Glutamatergic neuron (in vitro differentiated cells): Measurements from ENCODE around the gene LAMP2. TPM values are rescaled to one million over a fixed set of nuclear protein-coding genes. Genes with fewer than 3 reads are reported as not detected.
A peak's percentile ranks its signal among the peaks of the same experiment; 100 is the strongest.
"Not testable (repeated sequence)": the region's sequence is repeated elsewhere in the genome, so short reads cannot be mapped to it uniquely, and the experiment has no call there.

Source experiments
- DNase-seq: peaks from one replicate; pipeline ENCODE4 v3.0.0; 2022
- H3K27ac Mint-ChIP-seq: one replicate; pipeline ENCODE4 v1.8.0; 2020; ENCODE audit warnings: mild to moderate bottlenecking, mixed read lengths, inconsistent platforms; ENCODE audit not compliant: unreplicated experiment
- H3K27me3 Mint-ChIP-seq: one replicate; pipeline ENCODE4 v1.8.0; 2020; ENCODE audit warnings: mild to moderate bottlenecking, moderate library complexity, mixed read lengths, inconsistent platforms; ENCODE audit not compliant: unreplicated experiment
- H3K36me3 Mint-ChIP-seq: one replicate; pipeline ENCODE4 v1.8.0; 2020; ENCODE audit warnings: mild to moderate bottlenecking, mixed read lengths, inconsistent platforms; ENCODE audit not compliant: unreplicated experiment
- H3K4me1 Mint-ChIP-seq: one replicate; pipeline ENCODE4 v1.8.0; 2020; ENCODE audit warnings: mild to moderate bottlenecking, low read depth, mixed read lengths, inconsistent platforms; ENCODE audit not compliant: unreplicated experiment
- H3K4me3 Mint-ChIP-seq: one replicate; pipeline ENCODE4 v1.8.0; 2020; ENCODE audit warnings: mild to moderate bottlenecking, mixed read lengths, inconsistent platforms; ENCODE audit not compliant: unreplicated experiment
- H3K9me3 Mint-ChIP-seq: one replicate; pipeline ENCODE4 v1.8.0; 2020; ENCODE audit warnings: mild to moderate bottlenecking, moderate library complexity, mixed read lengths, inconsistent platforms; ENCODE audit not compliant: unreplicated experiment
- CTCF ChIP-seq: fragments of 200-600 bp; sonication (generic); IDR thresholded peaks from one replicate; pipeline ENCODE4 v1.5.0; 2021; ENCODE audit not compliant: partially characterized antibody, unreplicated experiment
- total RNA-seq: library from RNA; stranded (reverse); fragmentation: NEBNext Ultra II Directional; extraction: Animal tissue kit (Norgen Biotek cat#: 25700); gene quantifications from one replicate; pipeline ENCODE4 v1.2.1, GENCODE V29; 2021; ENCODE audit not compliant: unreplicated experiment

LAMP2 gene
- total RNA-seq, 1 donor from 2014 or later, result 48.9 TPM

GRCh38 chrX:120485315-120485637 is 16.2 kb upstream of the LAMP2 start:
- DNase-seq, result no peak
- Mint-ChIP-seq H3K9me3 (peaks cover 2% of the 10 kb centered on the region), H3K27me3 (no peaks in the 10 kb centered on the region), H3K4me1 (no peaks in the 10 kb centered on the region), H3K4me3 (peak overlapping the region; percentile 86), H3K27ac (peak overlapping the region; percentile 52), H3K36me3 (no peaks in the 10 kb centered on the region)
- no peak for TF ChIP-seq CTCF

- H3K4me3 Mint-ChIP-seq, result no peak overlapping the region
- no peak overlapping the region for H3K27ac Mint-ChIP-seq
- no peaks in the 10 kb centered on the region for H3K27me3 Mint-ChIP-seq
- H3K9me3 Mint-ChIP-seq, result no peaks in the 10 kb centered on the region
- no peak for DNase-seq
- no peaks in the 10 kb centered on the region for H3K4me1 Mint-ChIP-seq
- no peak for TF ChIP-seq CTCF
- no peaks in the 10 kb centered on the region for H3K36me3 Mint-ChIP-seq
Measured at GRCh38 chrX:120477453-120477852, 8.4 kb upstream of the LAMP2 start.

- no peak overlapping the region for H3K27ac Mint-ChIP-seq
- H3K9me3 Mint-ChIP-seq, result no peaks in the 10 kb centered on the region
- no peak for DNase-seq
- no peak overlapping the region for H3K4me3 Mint-ChIP-seq
- no peaks in the 10 kb centered on the region for H3K36me3 Mint-ChIP-seq
- no peaks in the 10 kb centered on the region for H3K27me3 Mint-ChIP-seq
- TF ChIP-seq CTCF, result no peak
- H3K4me1 Mint-ChIP-seq, result no peaks in the 10 kb centered on the region
Measured at GRCh38 chrX:120476714-120477113, 7.6 kb upstream of the LAMP2 start.

GRCh38 chrX:120475447-120475846 is 6.4 kb upstream of the LAMP2 start:
- H3K27me3 Mint-ChIP-seq, H3K27ac Mint-ChIP-seq, H3K4me1 Mint-ChIP-seq, H3K4me3 Mint-ChIP-seq, H3K36me3 Mint-ChIP-seq, DNase-seq, H3K9me3 Mint-ChIP-seq: not testable (repeated sequence)
- TF ChIP-seq CTCF, result peak; percentile 60

GRCh38 chrX:120474085-120474484 is 5.0 kb upstream of the LAMP2 start:
- Mint-ChIP-seq H3K4me3 (no peak overlapping the region), H3K36me3 (no peaks in the 10 kb centered on the region), H3K9me3 (no peaks in the 10 kb centered on the region), H3K27me3 (peaks cover 1% of the 10 kb centered on the region), H3K27ac (no peak overlapping the region), H3K4me1 (no peaks in the 10 kb centered on the region)
- TF ChIP-seq CTCF, result no peak
- no peak for DNase-seq

- H3K27me3 Mint-ChIP-seq, H3K27ac Mint-ChIP-seq, H3K36me3 Mint-ChIP-seq, H3K4me1 Mint-ChIP-seq, H3K4me3 Mint-ChIP-seq, H3K9me3 Mint-ChIP-seq, DNase-seq: not testable (repeated sequence)
Measured at GRCh38 chrX:120469657-120470056, 561 bp upstream of the LAMP2 start.
